Lung (tissue), 12 donors: ENCODE data around the gene ACADS. TPM values are rescaled to one million over a fixed set of nuclear protein-coding genes. Genes with fewer than 3 reads are reported as not detected.

Experiments used
- ATAC-seq: fragments of 200-7000 bp; cut with Tn5 transposase; one replicate; pipeline ENCODE4 v1.9.1; 2020; ENCODE audit warnings: moderate number of reproducible peaks; ENCODE audit not compliant: insufficient read depth, low FRiP score
- DNase-seq, 3 donors: peaks; one replicate each; pipeline ENCODE4 v3.0.0-alpha.2; 2013 to 2017
- H3K27ac ChIP-seq, 2 donors: one replicate each; pipeline ENCODE4 v1.5.1; 2013; ENCODE audit warnings: mild to moderate bottlenecking in 2 of 2, moderate library complexity in 2 of 2, control low read depth in 1 of 2, inconsistent platforms in 1 of 2, low read depth in 1 of 2, low read length in 1 of 2
- H3K27me3 ChIP-seq, 3 donors: one replicate each; pipeline ENCODE4 v1.5.1; 2013; ENCODE audit warnings: low read length in 2 of 3; ENCODE audit not compliant: control insufficient read depth in 3 of 3, insufficient read depth in 3 of 3
- H3K36me3 ChIP-seq, 4 donors: one replicate each; pipeline ENCODE4 v1.5.1; 2013; ENCODE audit warnings: low read length in 4 of 4, mild to moderate bottlenecking in 1 of 4, moderate library complexity in 1 of 4; ENCODE audit not compliant: control insufficient read depth in 4 of 4, insufficient read depth in 4 of 4
- H3K4me1 ChIP-seq, 5 donors: one replicate each; pipeline ENCODE4 v1.5.1; 2013; ENCODE audit warnings: low read length in 5 of 5, mild to moderate bottlenecking in 2 of 5, moderate library complexity in 1 of 5; ENCODE audit not compliant: control insufficient read depth in 5 of 5, insufficient read depth in 5 of 5
- H3K4me3 ChIP-seq: one replicate; pipeline ENCODE4 v1.5.1; 2013; ENCODE audit warnings: mild to moderate bottlenecking, control low read depth, moderate library complexity
- H3K9ac ChIP-seq, 2 donors: one replicate each; pipeline ENCODE4 v1.5.1; 2013; ENCODE audit warnings: low read length in 2 of 2, control low read depth in 1 of 2; ENCODE audit not compliant: insufficient read depth in 1 of 2
- H3K9me3 ChIP-seq, 4 donors: one replicate each; pipeline ENCODE4 v1.5.1; 2013; ENCODE audit warnings: low read length in 3 of 4, mild to moderate bottlenecking in 1 of 4, moderate library complexity in 1 of 4; ENCODE audit not compliant: control insufficient read depth in 4 of 4, insufficient read depth in 3 of 4
- CTCF ChIP-seq: IDR thresholded peaks from 2 replicates; pipeline ENCODE4 v1.5.1; 2012; ENCODE audit warnings: mild to moderate bottlenecking; ENCODE audit errors: control extremely low read depth, extremely low read depth
- WGBS, 2 donors: extraction: QIAGEN DNeasy Blood & Tissue Kit; methylation state at CpG; one replicate each; pipeline ENCODE4 v1.1.7; 2013; 5-methylcytosine and 5-hydroxymethylcytosine counted together
- polyA plus RNA-seq, 2 donors: library from polyadenylated mRNA; stranded (reverse); fragments of 200-250 nt; gene quantifications; one replicate each; pipeline ENCODE4 v1.2.1, GENCODE V29; 2013
- total RNA-seq, 2 donors: library from RNA; depleted of rRNA in 1 of 2; stranded (reverse); fragments of >200 nt in 1 of 2; gene quantifications; one replicate each; pipeline ENCODE4 v1.2.1, GENCODE V29; 2014 to 2021
- donor health status: control.
- donor health status: control.
- donor health status: Bipolar disorder and iron deficiency.
- donor health status: healthy.
- donor health status: DM: yes; HTN: yes; CAD: no.

Gene ACADS
- total and polyA plus RNA-seq, 4 donors: 16.4 to 32.4 (median 27.0) TPM

- no peaks in the 10 kb centered on the region for H3K9me3 ChIP-seq
- DNase-seq: no peak
- no peak overlapping the region for H3K27ac ChIP-seq
- no peak overlapping the region for H3K4me3 ChIP-seq
- no peak for ATAC-seq
- peaks cover 0 to 12% (median 0%) of the 10 kb centered on the region in 5 donors for H3K4me1 ChIP-seq
- no peaks in the 10 kb centered on the region for H3K27me3 ChIP-seq
- WGBS, 2 donors: 95% methylated on average over 3 of the region's 3 CpGs
- no peak for TF ChIP-seq CTCF
- no peak overlapping the region for H3K9ac ChIP-seq
- H3K36me3 ChIP-seq: peaks cover 5 to 20% (median 10%) of the 10 kb centered on the region in 4 donors
These were observed 59.2 kb downstream of the ACADS start for GRCh38 chr12:120784804-120785203.

- no peak for DNase-seq
- Histone ChIP-seq H3K27me3 (no peaks in the 10 kb centered on the region), H3K9me3 (no peaks in the 10 kb centered on the region), H3K27ac (no peak overlapping the region), H3K9ac (no peak overlapping the region), H3K4me3 (no peak overlapping the region), H3K4me1 (peaks cover 0 to 21% (median 0%) of the 10 kb centered on the region in 5 donors), H3K36me3 (peaks cover 3 to 11% (median 4%) of the 10 kb centered on the region in 4 donors)
- ATAC-seq: no peak
- WGBS, 2 donors: 97 to 98% methylated on average over 3 of the region's 3 CpGs
- TF ChIP-seq CTCF: no peak
These were observed 62.3 kb downstream of the ACADS start for GRCh38 chr12:120787889-120788288.

Other genes with a start within 250 kb of the ACADS start
- gene DYNLL1, start 229.7 kb upstream of the ACADS start, total RNA-seq: 100 to 1,000 TPM; 210 to 308 TPM
- 100 to 1,000 TPM; 328 to 360 TPM for gene DYNLL1, start 229.7 kb upstream of the ACADS start, polyA plus RNA-seq
- gene COQ5, start 196.7 kb upstream of the ACADS start, total RNA-seq: 10 to 100 TPM; 25.1 to 28.4 TPM
- gene COQ5, start 196.7 kb upstream of the ACADS start, polyA plus RNA-seq: 10 to 100 TPM; 21.1 to 23.7 TPM
- 100 to 1,000 TPM; 150 to 207 TPM for gene RNF10, start 191.5 kb upstream of the ACADS start, total RNA-seq
- 100 to 1,000 TPM; 112 to 199 TPM for gene RNF10, start 191.5 kb upstream of the ACADS start, polyA plus RNA-seq
- gene POP5, start 144.4 kb upstream of the ACADS start, total RNA-seq: 10 to 100 TPM; 22.1 to 42.0 TPM
- gene POP5, start 144.4 kb upstream of the ACADS start, polyA plus RNA-seq: 10 to 100 TPM; 36.6 to 62.1 TPM
- gene CABP1, start 85.2 kb upstream of the ACADS start, total RNA-seq: under 1 TPM; 0.58 to 0.63 TPM
- under 1 TPM; 0.13 to 0.37 TPM for gene CABP1, start 85.2 kb upstream of the ACADS start, polyA plus RNA-seq
- 100 to 1,000 TPM in 1 of 2 donors, 10 to 100 TPM in 1; 56.8 to 161 TPM for gene MLEC, start 38.7 kb upstream of the ACADS start, total RNA-seq
- 10 to 100 TPM; 34.1 to 50.6 TPM for gene MLEC, start 38.7 kb upstream of the ACADS start, polyA plus RNA-seq
- gene UNC119B, start 15.4 kb upstream of the ACADS start, total RNA-seq: 10 to 100 TPM; 30.2 to 43.2 TPM
- gene UNC119B, start 15.4 kb upstream of the ACADS start, polyA plus RNA-seq: 10 to 100 TPM in 1 of 2 donors, 1 to 10 TPM in 1; 8.6 to 21.2 TPM
- 10 to 100 TPM; 39.3 to 52.3 TPM for gene SPPL3, start 178.5 kb downstream of the ACADS start, total RNA-seq
- gene SPPL3, start 178.5 kb downstream of the ACADS start, polyA plus RNA-seq: 10 to 100 TPM; 14.2 to 19.8 TPM